ENCODE data around the gene SYPL1. TPM values are rescaled to one million over a fixed set of nuclear protein-coding genes. Genes with fewer than 3 reads are reported as not detected.

Gene SYPL1
- total and polyA plus RNA-seq, 5 donors: 72.2 to 86.9 (median 78.0) TPM

Other genes with a start within 250 kb of the SYPL1 start
- gene ATXN7L1, start 235.7 kb downstream of the SYPL1 start, total RNA-seq: 1 to 10 TPM; 3.9 to 6.5 (median 5.0) TPM
- gene ATXN7L1, start 235.7 kb downstream of the SYPL1 start, polyA plus RNA-seq: 2.4 TPM
- gene CDHR3, start 149.0 kb downstream of the SYPL1 start, total RNA-seq: under 1 TPM; 0.45 to 0.85 (median 0.62) TPM
- 0.86 TPM for gene CDHR3, start 149.0 kb downstream of the SYPL1 start, polyA plus RNA-seq
- 100 to 1,000 TPM in 3 of 4 donors, 10 to 100 TPM in 1; 90.4 to 219 (median 119) TPM for gene NAMPT, start 172.7 kb upstream of the SYPL1 start, total RNA-seq
- 57.1 TPM for gene NAMPT, start 172.7 kb upstream of the SYPL1 start, polyA plus RNA-seq

All from right cardiac atrium (tissue), 5 donors.